GM10847 (cell line): Measurements from ENCODE around the gene CES3.

Source experiments
- POLR2A ChIP-seq: IDR thresholded peaks from 2 replicates; pipeline ENCODE4 v1.6.1; 2011; ENCODE audit not compliant: insufficient read length; ENCODE audit errors: extremely low read depth

CES3 gene

GRCh38 chr16:66923247-66923731 lies 37.8 kb upstream of the CES3 start:
- no peak for TF ChIP-seq POLR2A

- TF ChIP-seq POLR2A, result no peak
Observed at GRCh38 chr16:66923866-66924265, 37.2 kb upstream of the CES3 start.

GRCh38 chr16:66924527-66925321 lies 36.3 kb upstream of the CES3 start:
- no peak for TF ChIP-seq POLR2A

GRCh38 chr16:66925322-66925840 lies 35.7 kb upstream of the CES3 start, which contains the start of gene RRAD:
RRAD (minus strand) TSS chr16:66925535; CDS start chr16:66925179, 356 bp downstream.
- no peak for TF ChIP-seq POLR2A

GRCh38 chr16:66926171-66926947 lies 34.7 kb upstream of the CES3 start:
- no peak for TF ChIP-seq POLR2A

GRCh38 chr16:66926961-66927436 lies 34.1 kb upstream of the CES3 start:
- no peak for TF ChIP-seq POLR2A

- TF ChIP-seq POLR2A, result no peak
Observed at GRCh38 chr16:66927918-66928649, 33.0 kb upstream of the CES3 start.

- TF ChIP-seq POLR2A, result no peak
Observed at GRCh38 chr16:66928702-66929388, 32.2 kb upstream of the CES3 start.

GRCh38 chr16:66930189-66930588 lies 30.9 kb upstream of the CES3 start:
- no peak for TF ChIP-seq POLR2A

- TF ChIP-seq POLR2A, result no peak
Observed at GRCh38 chr16:66931665-66932064, 29.4 kb upstream of the CES3 start.

GRCh38 chr16:66932076-66932475 lies 29.0 kb upstream of the CES3 start:
- TF ChIP-seq POLR2A, result no peak

- TF ChIP-seq POLR2A, result no peak
Observed at GRCh38 chr16:66933776-66934137, 27.3 kb upstream of the CES3 start.

GRCh38 chr16:66934138-66934838 lies 26.8 kb upstream of the CES3 start, which contains the start of gene CIAO2B:
CIAO2B (minus strand) TSS chr16:66934402; CDS start chr16:66934364, 38 bp downstream.
- peak; percentile 88 for TF ChIP-seq POLR2A

GRCh38 chr16:66935314-66936011 lies 25.6 kb upstream of the CES3 start, which contains the start of gene CES2:
CES2 (plus strand) TSS chr16:66935516; CDS start chr16:66935636, 120 bp downstream.
- no peak for TF ChIP-seq POLR2A

GRCh38 chr16:66936462-66936861 lies 24.6 kb upstream of the CES3 start:
- no peak for TF ChIP-seq POLR2A
